Natural killer cell treated with Interleukin-12 subunit alpha and Interleukin-12 subunit beta and Interleukin-15 and Interleukin-18, amount 100 ng/mL, for 72 hours (primary cell): ENCODE results near the gene IDH3B. TPM values are rescaled to one million over a fixed set of nuclear protein-coding genes. Genes with fewer than 3 reads are reported as not detected.
A peak's percentile ranks its signal among the peaks of the same experiment; 100 is the strongest.
"Not testable (repeated sequence)": the region's sequence is repeated elsewhere in the genome, so short reads cannot be mapped to it uniquely, and the experiment has no call there.

ENCODE experiments used
- ATAC-seq, 2 donors: fragments of 150-1000 bp; cut with Tn5 transposase in 1 of 2; sonication (Bioruptor Pico), chemical (Tn5 transposase) in 1 of 2; 2 replicates each; pipeline ENCODE4 v1.10.0; 2021
- DNase-seq: peaks from one replicate; pipeline ENCODE4 v3.0.0; 2022; ENCODE audit warnings: low spot score
- H3K27ac Mint-ChIP-seq, 2 donors: 1 replicate in 1 of 2; 2 replicates in 1 of 2; pipeline ENCODE4 v1.8.0; 2022; ENCODE audit warnings: mixed read lengths in 2 of 2, mild to moderate bottlenecking in 1 of 2, moderate library complexity in 1 of 2
- H3K27me3 Mint-ChIP-seq, 2 donors: 1 replicate in 1 of 2; 2 replicates in 1 of 2; pipeline ENCODE4 v1.8.0; 2022; ENCODE audit warnings: mixed read lengths in 2 of 2
- H3K36me3 Mint-ChIP-seq: one replicate; pipeline ENCODE4 v1.8.0; 2022; ENCODE audit warnings: mixed read lengths
- H3K4me1 Mint-ChIP-seq, 2 donors: 1 replicate in 1 of 2; 2 replicates in 1 of 2; pipeline ENCODE4 v1.8.0; 2022; ENCODE audit warnings: low read depth in 2 of 2, mixed read lengths in 2 of 2, mild to moderate bottlenecking in 1 of 2
- H3K4me3 Mint-ChIP-seq: one replicate; pipeline ENCODE4 v1.8.0; 2022; ENCODE audit warnings: mixed read lengths
- H3K9me3 Mint-ChIP-seq: 2 replicates; pipeline ENCODE4 v1.8.0; 2022; ENCODE audit warnings: mixed read lengths
- total RNA-seq, 2 donors: library from RNA; stranded (reverse); gene quantifications; one replicate each; pipeline ENCODE4 v1.2.3, GENCODE V29; 2022

IDH3B gene
- total RNA-seq, 2 donors from 2014 or later = 114 to 120 TPM

- peaks cover 39 to 42% of the 10 kb centered on the region in 2 donors for H3K4me1 Mint-ChIP-seq
- peak overlapping the region; percentile 51 to 76 for H3K27ac Mint-ChIP-seq
- H3K27me3 Mint-ChIP-seq = peaks cover 18 to 22% of the 10 kb centered on the region in 2 donors
- no peak for ATAC-seq
- no peaks in the 10 kb centered on the region for H3K9me3 Mint-ChIP-seq
- H3K36me3 Mint-ChIP-seq = no peaks in the 10 kb centered on the region
- H3K4me3 Mint-ChIP-seq = peak overlapping the region; percentile 93
- peak; percentile 44 for DNase-seq
Measured at GRCh38 chr20:2691663-2692035, 27.6 kb upstream of the IDH3B start.

GRCh38 chr20:2691127-2691526 lies 27.1 kb upstream of the IDH3B start:
- DNase-seq = no peak
- peak overlapping the region; percentile 93 for H3K4me3 Mint-ChIP-seq
- peaks cover 18 to 20% of the 10 kb centered on the region in 2 donors for H3K27me3 Mint-ChIP-seq
- no peaks in the 10 kb centered on the region for H3K9me3 Mint-ChIP-seq
- H3K4me1 Mint-ChIP-seq = peaks cover 39 to 42% of the 10 kb centered on the region in 2 donors
- ATAC-seq = no peak
- peak overlapping the region; percentile 51 to 76 for H3K27ac Mint-ChIP-seq
- no peaks in the 10 kb centered on the region for H3K36me3 Mint-ChIP-seq

- Mint-ChIP-seq H3K9me3 (no peaks in the 10 kb centered on the region), H3K4me1 (peaks cover 39% of the 10 kb centered on the region in 2 donors), H3K4me3 (peak overlapping the region; percentile 93), H3K27me3 (peaks cover 15 to 16% of the 10 kb centered on the region in 2 donors), H3K27ac (peak overlapping the region; percentile 51 to 76), H3K36me3 (no peaks in the 10 kb centered on the region)
- ATAC-seq = no peak
- DNase-seq = peak; percentile 28
Measured at GRCh38 chr20:2690718-2691117, 26.7 kb upstream of the IDH3B start.

- Mint-ChIP-seq H3K4me1 (peaks cover 38 to 39% of the 10 kb centered on the region in 2 donors), H3K36me3 (no peaks in the 10 kb centered on the region), H3K27ac (peak overlapping the region in 1 of 2 donors; percentile 62), H3K27me3 (peaks cover 11 to 12% of the 10 kb centered on the region in 2 donors), H3K4me3 (no peak overlapping the region), H3K9me3 (no peaks in the 10 kb centered on the region)
- no peak for ATAC-seq
- peak; percentile 47 for DNase-seq
Measured at GRCh38 chr20:2690213-2690612, 26.2 kb upstream of the IDH3B start.

- H3K4me3 Mint-ChIP-seq = peak overlapping the region; percentile 60
- peaks cover 38 to 39% of the 10 kb centered on the region in 2 donors for H3K4me1 Mint-ChIP-seq
- peaks cover 8 to 9% of the 10 kb centered on the region in 2 donors for H3K27me3 Mint-ChIP-seq
- ATAC-seq (peak; percentile 87 to 89), DNase-seq (peak; percentile 89)
- no peaks in the 10 kb centered on the region for H3K36me3 Mint-ChIP-seq
- H3K27ac Mint-ChIP-seq = peak overlapping the region; percentile 51 to 82
- H3K9me3 Mint-ChIP-seq = no peaks in the 10 kb centered on the region
Measured at GRCh38 chr20:2688041-2688591, 24.1 kb upstream of the IDH3B start.

GRCh38 chr20:2687514-2687913 lies 23.5 kb upstream of the IDH3B start:
- Mint-ChIP-seq H3K4me1 (peaks cover 38 to 39% of the 10 kb centered on the region in 2 donors), H3K4me3 (peak overlapping the region; percentile 60), H3K36me3 (no peaks in the 10 kb centered on the region), H3K27me3 (peaks cover 9 to 14% of the 10 kb centered on the region in 2 donors), H3K9me3 (no peaks in the 10 kb centered on the region), H3K27ac (peak overlapping the region; percentile 51 to 82)
- DNase-seq (no peak), ATAC-seq (no peak)

GRCh38 chr20:2684817-2685216 lies 20.8 kb upstream of the IDH3B start:
- H3K27me3 Mint-ChIP-seq = peaks cover 9 to 29% of the 10 kb centered on the region in 2 donors
- not testable (repeated sequence) for H3K4me3 Mint-ChIP-seq, DNase-seq, H3K36me3 Mint-ChIP-seq, H3K9me3 Mint-ChIP-seq
- ATAC-seq = peak; percentile 70 to 81
- H3K27ac Mint-ChIP-seq = peak overlapping the region in 1 of 2 donors; percentile 54
- H3K4me1 Mint-ChIP-seq = peaks cover 21 to 23% of the 10 kb centered on the region in 2 donors

- H3K27ac Mint-ChIP-seq, H3K9me3 Mint-ChIP-seq, H3K4me1 Mint-ChIP-seq, DNase-seq, ATAC-seq, H3K36me3 Mint-ChIP-seq, H3K4me3 Mint-ChIP-seq: not testable (repeated sequence)
- peaks cover 9 to 30% of the 10 kb centered on the region in 2 donors for H3K27me3 Mint-ChIP-seq
Measured at GRCh38 chr20:2682040-2682439, 18.0 kb upstream of the IDH3B start.

GRCh38 chr20:2680046-2680445 lies 16.0 kb upstream of the IDH3B start:
- ATAC-seq = no peak

GRCh38 chr20:2673453-2673852 lies 9.4 kb upstream of the IDH3B start:
- no peak for ATAC-seq
- peaks cover under 1 to 4% of the 10 kb centered on the region in 2 donors for H3K27me3 Mint-ChIP-seq

More at GRCh38 chr20:2680046-2680445, 16.0 kb upstream of the IDH3B start:
- peaks cover 0 to 5% of the 10 kb centered on the region in 2 donors for H3K4me1 Mint-ChIP-seq
- no peak overlapping the region for H3K4me3 Mint-ChIP-seq
- no peaks in the 10 kb centered on the region for H3K36me3 Mint-ChIP-seq
- no peaks in the 10 kb centered on the region for H3K9me3 Mint-ChIP-seq
- DNase-seq = no peak
- H3K27me3 Mint-ChIP-seq = peaks cover 9 to 30% of the 10 kb centered on the region in 2 donors
- no peak overlapping the region for H3K27ac Mint-ChIP-seq

GRCh38 chr20:2672446-2672845 lies 8.4 kb upstream of the IDH3B start:
- Mint-ChIP-seq H3K4me3 (no peak overlapping the region), H3K27ac (no peak overlapping the region), H3K9me3 (no peaks in the 10 kb centered on the region), H3K36me3 (no peaks in the 10 kb centered on the region), H3K27me3 (peaks cover 3 to 13% of the 10 kb centered on the region in 2 donors), H3K4me1 (no peaks in the 10 kb centered on the region)
- DNase-seq = no peak
- ATAC-seq = peak in 1 of 2 donors; percentile 33

More at GRCh38 chr20:2673453-2673852, 9.4 kb upstream of the IDH3B start:
- Mint-ChIP-seq H3K36me3 (no peaks in the 10 kb centered on the region), H3K4me1 (no peaks in the 10 kb centered on the region), H3K27ac (no peak overlapping the region), H3K9me3 (no peaks in the 10 kb centered on the region), H3K4me3 (no peak overlapping the region)
- no peak for DNase-seq

GRCh38 chr20:2671977-2672376 lies 8.0 kb upstream of the IDH3B start:
- H3K36me3 Mint-ChIP-seq = no peaks in the 10 kb centered on the region
- ATAC-seq = no peak
- H3K4me1 Mint-ChIP-seq = no peaks in the 10 kb centered on the region
- no peak overlapping the region for H3K27ac Mint-ChIP-seq
- DNase-seq = no peak
- H3K9me3 Mint-ChIP-seq = no peaks in the 10 kb centered on the region
- peaks cover 3 to 13% of the 10 kb centered on the region in 2 donors for H3K27me3 Mint-ChIP-seq
- no peak overlapping the region for H3K4me3 Mint-ChIP-seq

GRCh38 chr20:2663364-2663886 lies 591 bp downstream of the IDH3B start:
- peaks cover 3 to 9% of the 10 kb centered on the region in 2 donors for H3K27me3 Mint-ChIP-seq
- peaks cover 28 to 38% of the 10 kb centered on the region in 2 donors for H3K4me1 Mint-ChIP-seq
- H3K27ac Mint-ChIP-seq = peak overlapping the region; percentile 96
- H3K36me3 Mint-ChIP-seq = peaks cover 26% of the 10 kb centered on the region
- no peaks in the 10 kb centered on the region for H3K9me3 Mint-ChIP-seq
- DNase-seq (no peak), ATAC-seq (no peak)
- peak overlapping the region; percentile 96 for H3K4me3 Mint-ChIP-seq

GRCh38 chr20:2659547-2659946 lies 4.5 kb downstream of the IDH3B start:
- Mint-ChIP-seq H3K4me3 (no peak overlapping the region), H3K4me1 (peaks cover 44 to 57% of the 10 kb centered on the region in 2 donors), H3K27me3 (no peaks in the 10 kb centered on the region), H3K36me3 (peaks cover 53% of the 10 kb centered on the region), H3K9me3 (no peaks in the 10 kb centered on the region), H3K27ac (peak overlapping the region in 1 of 2 donors; percentile 72)
- ATAC-seq = no peak
- no peak for DNase-seq
